DMS114 treated with DMSO at 0.1 percent for 48 hours (cell line): ENCODE measurements around the gene PTPRD.

ENCODE experiments used
- DNase-seq: peaks from one replicate; lab custom pipeline; 2025; ENCODE audit not compliant: unreplicated experiment; lab: John Stamatoyannopoulos, UW

Gene PTPRD

GRCh38 chr9:8666060-8666459 lies 1946.7 kb downstream of the PTPRD start:
- no peak for DNase-seq

- no peak for DNase-seq
These were observed 1952.4 kb downstream of the PTPRD start for GRCh38 chr9:8660383-8660782.

DNA sequence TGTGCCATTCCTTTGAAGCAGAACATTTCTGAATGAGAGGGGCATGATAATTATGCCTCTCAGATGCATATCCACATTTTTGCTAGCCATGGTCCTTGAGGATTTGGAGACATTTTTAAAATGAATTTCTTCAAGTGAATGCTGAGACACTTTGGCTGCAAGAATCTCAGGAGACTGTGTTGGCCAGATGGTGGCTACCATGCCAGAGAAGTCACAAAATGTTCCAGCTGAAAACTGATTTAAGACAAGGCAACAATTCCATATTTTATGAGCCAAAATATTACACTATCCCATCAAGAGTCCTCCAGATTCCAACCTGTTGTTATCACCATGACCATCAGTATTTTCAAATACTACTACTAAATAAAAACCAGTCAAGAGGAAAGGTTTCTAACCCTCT lies 1953.7 kb downstream of the PTPRD start:
- no peak for DNase-seq

- DNase-seq, result no peak
These were observed 1957.7 kb downstream of the PTPRD start for GRCh38 chr9:8655071-8655470.

GRCh38 chr9:8653855-8654254 lies 1958.9 kb downstream of the PTPRD start:
- DNase-seq, result no peak

DNA sequence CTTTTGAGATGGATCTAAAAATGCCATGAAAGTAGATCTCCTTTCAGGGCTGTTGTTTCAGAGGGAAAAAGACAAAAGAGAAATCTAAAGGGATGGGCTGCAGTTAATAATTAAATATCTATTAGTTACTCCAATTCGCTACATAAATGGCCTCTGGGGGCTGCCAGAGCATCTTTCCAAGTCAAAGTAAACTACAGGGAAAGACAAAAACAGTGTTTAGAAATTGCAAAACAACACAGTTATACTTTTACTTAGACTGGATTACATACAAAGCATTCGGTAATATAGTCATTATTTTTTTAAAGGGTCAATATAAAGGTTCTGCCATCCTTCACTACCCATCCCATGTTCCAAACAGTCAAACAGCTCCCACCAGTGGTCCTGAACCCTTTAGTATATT lies 1959.7 kb downstream of the PTPRD start:
- DNase-seq, result no peak

DNA sequence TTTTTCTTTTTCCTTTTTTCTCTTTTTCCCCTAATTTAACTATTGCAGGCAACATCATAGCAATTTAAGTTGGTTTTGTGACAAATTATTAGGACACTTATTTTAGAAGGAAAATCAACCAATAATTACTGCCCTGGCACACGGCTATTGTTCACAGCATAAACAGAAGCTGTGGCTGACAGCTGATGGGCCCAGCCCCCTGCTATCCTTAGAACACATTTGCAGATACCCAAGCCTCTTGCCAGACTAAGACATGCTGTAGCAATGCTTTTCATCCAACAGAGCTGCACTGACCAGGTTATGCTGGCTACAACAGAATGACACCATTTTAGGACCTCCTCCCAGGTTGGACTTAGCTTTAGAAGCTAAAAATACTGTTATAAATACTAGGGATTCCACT lies 1960.5 kb downstream of the PTPRD start:
- no peak for DNase-seq

DNA sequence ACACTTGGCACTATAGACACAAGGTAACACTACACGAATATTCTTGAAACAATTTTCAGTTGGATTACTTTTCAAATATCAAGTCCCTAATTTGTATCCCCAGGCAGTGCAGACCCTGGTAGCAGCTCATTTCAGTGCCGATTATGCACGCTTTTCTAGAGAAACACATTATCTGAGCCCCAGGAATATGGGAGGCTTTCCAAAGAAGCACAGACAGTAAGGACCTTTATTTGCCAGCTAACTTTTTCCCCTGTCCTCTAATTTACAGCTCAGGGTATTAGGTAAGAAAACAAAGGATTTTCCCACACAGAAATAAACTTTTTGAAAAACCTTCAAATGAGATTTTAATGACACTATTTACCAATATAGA lies 1961.0 kb downstream of the PTPRD start:
- no peak for DNase-seq

- no peak for DNase-seq
These were observed 1961.5 kb downstream of the PTPRD start for GRCh38 chr9:8651070-8651845.

DNA sequence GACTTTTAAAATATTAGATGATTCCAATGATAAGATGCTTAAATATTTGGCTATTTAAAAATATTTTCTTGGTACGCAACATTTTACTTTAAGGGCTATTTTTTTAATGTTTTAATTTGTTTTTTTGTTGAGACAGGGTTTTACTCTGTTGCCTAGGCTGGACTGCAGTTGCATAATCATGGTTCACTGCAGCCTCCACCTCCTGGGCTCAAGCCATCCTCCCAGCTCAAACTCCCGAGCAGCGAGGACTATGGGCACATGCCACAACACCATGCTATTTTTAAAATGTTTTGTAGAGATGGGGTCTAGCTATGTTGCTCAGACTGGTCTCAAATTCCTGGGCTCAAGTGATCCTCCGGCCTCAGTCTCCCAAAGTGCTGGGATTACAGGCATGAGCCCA lies 1963.0 kb downstream of the PTPRD start:
- no peak for DNase-seq

DNA sequence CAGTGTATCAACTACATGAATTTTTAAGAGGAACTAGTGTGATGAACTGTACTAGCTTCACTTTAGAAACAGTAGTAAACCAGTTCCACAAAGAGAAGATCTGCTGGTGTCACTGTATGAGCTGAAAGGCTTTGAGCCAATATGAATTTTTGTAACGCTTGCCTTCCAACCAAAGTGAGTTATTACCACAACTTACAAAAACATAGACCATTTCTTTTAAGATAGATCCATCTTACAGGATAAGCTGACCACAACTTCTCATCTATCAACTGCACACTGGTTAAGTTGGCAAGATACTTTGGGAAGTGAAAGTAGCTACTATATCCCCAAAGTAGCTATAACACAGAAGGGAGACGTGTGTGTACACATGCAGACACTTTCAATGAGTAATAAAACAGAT lies 1963.6 kb downstream of the PTPRD start:
- no peak for DNase-seq

- DNase-seq, result no peak
These were observed 1964.4 kb downstream of the PTPRD start for GRCh38 chr9:8648271-8648845.

DNA sequence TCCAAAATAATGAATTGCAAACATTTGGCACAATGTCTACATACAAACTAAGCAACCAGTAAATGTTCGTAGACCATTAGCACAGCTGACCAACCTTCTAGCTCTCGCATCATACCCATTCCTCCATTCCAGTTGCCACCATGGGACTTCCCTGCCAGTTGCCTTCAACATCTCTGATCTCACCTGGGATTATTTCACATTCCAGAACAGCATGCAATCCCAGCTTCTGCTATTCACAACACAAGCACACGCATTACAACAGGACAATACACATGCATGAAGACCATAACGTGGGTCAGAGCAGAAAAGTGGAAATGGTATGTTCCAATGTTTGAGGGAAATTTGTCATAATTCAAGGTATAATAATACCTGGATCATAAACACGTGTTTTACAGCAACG lies 1965.0 kb downstream of the PTPRD start:
- no peak for DNase-seq

DNA sequence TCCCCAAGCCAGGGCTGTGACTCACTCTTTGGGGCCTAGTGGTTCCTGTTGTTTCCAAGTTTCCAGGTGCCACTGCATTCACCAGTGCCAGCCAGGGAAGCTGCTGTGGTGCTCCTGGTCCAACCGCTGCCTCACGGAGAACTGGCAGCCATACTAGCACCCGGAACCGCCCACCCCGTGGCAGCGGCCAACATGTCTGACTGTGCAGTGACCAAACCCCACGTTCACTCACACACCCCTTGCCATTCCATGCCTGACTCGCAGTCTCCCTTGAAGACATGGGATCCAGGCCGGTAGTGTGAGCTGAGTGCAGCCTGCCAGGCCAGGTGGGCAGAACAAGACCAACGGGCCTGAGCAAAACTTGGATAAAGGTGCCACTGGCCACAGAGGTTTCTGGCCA lies 1968.2 kb downstream of the PTPRD start:
- DNase-seq, result no peak

DNA sequence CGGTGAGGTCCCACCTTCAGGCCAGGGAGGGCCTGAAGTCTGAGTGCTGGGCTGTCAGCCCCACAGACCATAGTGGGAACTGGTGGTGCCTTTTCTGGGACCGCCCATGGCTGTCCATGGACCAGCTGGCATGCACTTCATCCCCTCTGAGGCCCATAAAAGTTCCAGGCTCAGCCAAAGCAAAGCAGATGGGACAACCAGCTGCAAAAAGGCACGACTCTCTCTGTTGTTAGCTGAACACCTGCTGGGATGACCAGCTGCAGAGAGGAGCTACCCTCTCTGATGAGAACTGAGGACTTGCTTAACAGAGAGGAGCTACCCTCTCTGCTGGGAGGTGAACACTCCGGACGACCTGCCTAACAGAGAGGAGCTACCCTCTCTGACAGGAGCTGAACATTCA lies 1968.9 kb downstream of the PTPRD start:
- no peak for DNase-seq

GRCh38 chr9:8643464-8643863 lies 1969.3 kb downstream of the PTPRD start:
- DNase-seq, result no peak

- DNase-seq, result no peak
These were observed 1972.0 kb downstream of the PTPRD start for GRCh38 chr9:8640761-8641160.

DNA sequence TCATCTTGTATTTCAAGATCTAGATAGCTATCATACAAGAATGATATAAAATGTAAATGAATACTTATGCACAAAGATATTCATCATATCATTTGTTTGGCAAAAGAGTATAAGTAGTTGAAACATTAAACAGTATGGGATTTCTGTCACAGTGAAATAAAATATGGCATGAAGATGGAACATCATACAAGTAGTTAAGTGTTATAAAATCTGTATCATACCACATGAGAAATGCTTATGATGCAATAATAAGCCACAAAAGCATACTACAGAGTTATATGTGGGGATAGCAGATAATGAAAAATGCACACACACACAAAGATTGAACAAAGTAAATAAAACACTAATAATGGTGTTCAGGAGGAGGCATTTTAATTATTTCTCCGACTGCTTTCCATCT lies 1975.2 kb downstream of the PTPRD start:
- DNase-seq, result no peak

GRCh38 chr9:8633784-8634183 lies 1979.0 kb downstream of the PTPRD start:
- DNase-seq, result no peak

GRCh38 chr9:8632493-8632892 lies 1980.3 kb downstream of the PTPRD start:
- no peak for DNase-seq

DNA sequence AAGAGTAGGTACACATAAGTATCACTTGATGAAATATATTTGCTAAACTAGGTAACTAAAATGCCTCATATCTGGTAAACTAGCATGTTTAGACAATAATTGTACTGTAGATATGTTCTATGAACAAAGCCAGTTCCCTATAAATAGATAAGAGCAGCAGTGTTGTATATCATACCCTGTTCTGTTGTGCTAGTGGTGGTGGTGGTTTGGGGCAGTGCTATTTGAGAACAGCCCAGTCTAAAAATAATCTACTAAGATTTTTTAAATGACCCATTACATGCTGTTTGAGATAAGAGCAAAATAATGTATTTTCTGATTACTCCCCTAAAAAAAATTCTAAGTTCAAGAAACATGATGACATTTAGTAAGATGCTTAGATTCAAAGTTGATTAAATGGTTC lies 1984.0 kb downstream of the PTPRD start:
- DNase-seq, result no peak

DNA sequence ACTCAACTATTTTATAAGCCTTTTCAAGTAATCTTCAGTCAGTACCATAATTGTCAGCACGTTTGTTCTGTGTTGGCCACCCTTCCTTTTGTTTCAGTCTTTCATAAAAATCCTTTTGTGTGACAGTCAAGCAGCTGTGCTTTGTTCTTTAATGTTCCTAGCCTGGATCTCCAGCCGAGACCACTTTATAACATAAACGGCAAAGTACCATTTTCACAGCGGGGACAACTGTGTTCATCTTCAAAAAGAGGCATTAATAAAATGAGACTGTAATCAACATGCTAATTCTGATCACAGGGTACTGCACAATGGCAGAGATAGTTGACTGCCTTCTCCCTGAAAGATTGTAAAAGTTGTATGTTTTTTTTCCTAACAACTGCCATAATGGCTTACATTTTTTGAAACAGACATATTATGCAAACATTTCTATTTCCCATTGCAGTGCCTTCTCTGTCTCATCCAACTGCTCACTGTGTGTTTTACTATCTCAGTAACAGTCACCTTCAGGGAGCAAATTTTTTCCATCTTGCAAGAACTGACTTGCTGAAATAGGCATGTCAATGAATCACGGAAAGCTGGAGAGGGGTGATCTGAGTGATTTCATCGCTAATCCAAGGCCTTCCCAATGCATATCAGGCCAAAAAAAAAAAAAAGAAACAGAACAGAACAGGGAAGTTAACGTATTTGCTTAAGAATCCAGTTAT lies 1984.7 kb downstream of the PTPRD start:
- DNase-seq, result no peak
